OCI-LY3 (cell line): ENCODE data around the gene LUC7L3.

Source experiments
- H2AFZ ChIP-seq: fragments of 200-600, 300-600 bp; shearing (Covaris generic); 2 replicates; pipeline ENCODE4 v1.6.0; 2014; ENCODE audit warnings: antibody characterized with exemption, low read depth, low read length
- H3K27ac ChIP-seq: fragments of 200-600, 300-600 bp; sonication (generic); 2 replicates; pipeline ENCODE4 v1.5.1; 2014; ENCODE audit warnings: mild to moderate bottlenecking, low read length, moderate library complexity, mixed read lengths
- H3K27me3 ChIP-seq: fragments of 200-600, 300-600 bp; sonication (generic); 2 replicates; pipeline ENCODE4 v1.6.1; 2014; ENCODE audit warnings: low read depth, low read length, mixed read lengths
- H3K36me3 ChIP-seq: fragments of 200-600, 300-600 bp; sonication (generic); replicated peaks from 2 replicates; pipeline ENCODE3; 2014; ENCODE audit warnings: low read depth, low read length, mixed read lengths
- H3K4me1 ChIP-seq: fragments of 300-600, 200-600 bp; sonication (generic); 2 replicates; pipeline ENCODE4 v1.6.1; 2014; ENCODE audit warnings: low read length, mixed read lengths
- H3K4me2 ChIP-seq: fragments of 200-600, 300-600 bp; sonication (generic); 2 replicates; pipeline ENCODE4 v1.6.1; 2014; ENCODE audit warnings: low read length, mixed read lengths
- H3K4me3 ChIP-seq: fragments of 300-600, 200-600 bp; sonication (generic); 2 replicates; pipeline ENCODE4 v1.5.1; 2014; ENCODE audit warnings: antibody characterized with exemption, mild to moderate bottlenecking, low read length, moderate library complexity
- H3K79me2 ChIP-seq: fragments of 300-600, 200-600 bp; shearing (Covaris generic); 2 replicates; pipeline ENCODE4 v1.6.1; 2014; ENCODE audit warnings: mild to moderate bottlenecking, low read length, mixed read lengths
- H3K9ac ChIP-seq: fragments of 300-600, 200-600 bp; shearing (Covaris generic); 2 replicates; pipeline ENCODE4 v1.6.0; 2014; ENCODE audit warnings: mild to moderate bottlenecking, low read length, moderate library complexity
- H3K9me3 ChIP-seq: fragments of 200-600, 300-600 bp; shearing (Covaris generic); 2 replicates; pipeline ENCODE4 v1.6.1; 2014; ENCODE audit warnings: low read length, mixed read lengths; ENCODE audit not compliant: insufficient read depth
- H4K20me1 ChIP-seq: fragments of 200-600, 300-600 bp; sonication (generic); 2 replicates; pipeline ENCODE4 v1.6.1; 2016; ENCODE audit warnings: low read length, mixed read lengths; ENCODE audit not compliant: insufficient read depth
- EZH2phosphoT487 ChIP-seq: fragments of 200-600 bp; shearing (Covaris generic); IDR thresholded peaks from 2 replicates; pipeline ENCODE4 v1.6.1; 2018; ENCODE audit warnings: antibody characterized with exemption, mixed run types, low read depth
- TF ChIP-seq, protein P1 (sequence below): fragments of 200-600, 300-600 bp; sonication (generic); IDR thresholded peaks from 2 replicates; pipeline ENCODE4 v1.5.1; 2014; ENCODE audit warnings: antibody characterized with exemption, low read length, low read depth

The LUC7L3 gene

DNA sequence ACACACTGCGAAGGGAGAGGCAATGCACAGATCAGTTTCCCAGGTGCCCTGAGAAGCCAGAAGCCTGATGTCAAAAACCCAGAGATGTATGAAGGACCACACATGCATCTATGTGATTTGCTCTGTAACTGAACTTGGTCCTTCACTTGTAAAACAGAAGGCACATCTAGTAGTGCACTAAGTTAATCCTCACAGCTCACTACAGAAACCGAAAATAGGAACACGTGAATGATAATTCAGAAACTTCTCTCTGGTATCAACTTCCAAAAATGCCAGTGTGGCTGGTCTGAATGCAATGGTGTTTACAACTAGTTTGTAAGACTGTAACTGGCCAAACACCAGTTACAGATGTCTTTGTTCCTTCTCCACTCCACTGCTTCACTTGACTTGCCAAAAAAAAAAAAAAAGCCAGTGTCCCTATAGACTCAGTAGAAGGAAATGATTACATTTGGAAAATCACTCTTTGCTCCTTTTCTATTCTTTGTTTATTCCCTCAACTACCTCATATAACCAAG, 23.0 kb upstream of the LUC7L3 start:
- Histone ChIP-seq H3K36me3 (peaks cover 66% of the 10 kb centered on the region), H3K4me1 (peaks cover 45% of the 10 kb centered on the region), H3K9ac (peak overlapping the region; percentile 27; the same call in 1 of the 2 replicates), H3K4me2 (peak overlapping the region; percentile 79), H2AFZ (no peak overlapping the region), H3K27me3 (no peaks in the 10 kb centered on the region), H4K20me1 (no peaks in the 10 kb centered on the region), H3K9me3 (no peaks in the 10 kb centered on the region), H3K27ac (peak overlapping the region; percentile 84), H3K4me3 (peak overlapping the region; percentile 55), H3K79me2 (peaks cover 17% of the 10 kb centered on the region)
- TF ChIP-seq, protein P1, sequence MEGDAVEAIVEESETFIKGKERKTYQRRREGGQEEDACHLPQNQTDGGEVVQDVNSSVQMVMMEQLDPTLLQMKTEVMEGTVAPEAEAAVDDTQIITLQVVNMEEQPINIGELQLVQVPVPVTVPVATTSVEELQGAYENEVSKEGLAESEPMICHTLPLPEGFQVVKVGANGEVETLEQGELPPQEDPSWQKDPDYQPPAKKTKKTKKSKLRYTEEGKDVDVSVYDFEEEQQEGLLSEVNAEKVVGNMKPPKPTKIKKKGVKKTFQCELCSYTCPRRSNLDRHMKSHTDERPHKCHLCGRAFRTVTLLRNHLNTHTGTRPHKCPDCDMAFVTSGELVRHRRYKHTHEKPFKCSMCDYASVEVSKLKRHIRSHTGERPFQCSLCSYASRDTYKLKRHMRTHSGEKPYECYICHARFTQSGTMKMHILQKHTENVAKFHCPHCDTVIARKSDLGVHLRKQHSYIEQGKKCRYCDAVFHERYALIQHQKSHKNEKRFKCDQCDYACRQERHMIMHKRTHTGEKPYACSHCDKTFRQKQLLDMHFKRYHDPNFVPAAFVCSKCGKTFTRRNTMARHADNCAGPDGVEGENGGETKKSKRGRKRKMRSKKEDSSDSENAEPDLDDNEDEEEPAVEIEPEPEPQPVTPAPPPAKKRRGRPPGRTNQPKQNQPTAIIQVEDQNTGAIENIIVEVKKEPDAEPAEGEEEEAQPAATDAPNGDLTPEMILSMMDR, result no peak
- no peak for TF ChIP-seq EZH2phosphoT487

DNA sequence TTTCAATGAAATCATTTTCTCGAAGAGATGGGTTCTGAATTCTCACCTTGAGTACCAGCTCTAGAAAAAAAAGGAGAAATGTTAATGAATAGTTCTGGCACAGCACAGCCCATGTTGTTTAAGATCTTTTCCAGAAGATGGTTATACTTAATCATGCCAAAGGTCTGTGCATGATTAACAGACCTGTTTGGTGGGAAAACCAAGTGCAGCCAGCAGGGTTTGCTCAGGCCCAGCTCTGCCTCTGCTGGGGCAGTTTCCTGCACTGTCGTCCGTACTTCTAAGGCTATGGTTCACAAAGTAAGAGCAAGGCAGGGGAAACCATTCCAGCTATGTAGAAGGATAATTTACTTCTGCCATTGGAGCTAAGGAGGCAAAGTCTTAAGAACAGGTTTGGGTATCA, 22.3 kb upstream of the LUC7L3 start:
- Histone ChIP-seq H3K9me3 (no peaks in the 10 kb centered on the region), H3K79me2 (peaks cover 23% of the 10 kb centered on the region), H2AFZ (no peak overlapping the region), H3K4me1 (peaks cover 40% of the 10 kb centered on the region), H3K36me3 (peaks cover 71% of the 10 kb centered on the region), H3K4me2 (peak overlapping the region; percentile 79), H3K4me3 (0 out of 2 replicates have a peak overlapping the region, but pooled peaks have one; percentile 55), H3K27me3 (no peaks in the 10 kb centered on the region), H3K9ac (peak overlapping the region; percentile 27; the same call in 1 of the 2 replicates), H4K20me1 (no peaks in the 10 kb centered on the region), H3K27ac (peak overlapping the region; percentile 84)
- TF ChIP-seq, protein P1, result no peak
- TF ChIP-seq EZH2phosphoT487, result no peak

DNA sequence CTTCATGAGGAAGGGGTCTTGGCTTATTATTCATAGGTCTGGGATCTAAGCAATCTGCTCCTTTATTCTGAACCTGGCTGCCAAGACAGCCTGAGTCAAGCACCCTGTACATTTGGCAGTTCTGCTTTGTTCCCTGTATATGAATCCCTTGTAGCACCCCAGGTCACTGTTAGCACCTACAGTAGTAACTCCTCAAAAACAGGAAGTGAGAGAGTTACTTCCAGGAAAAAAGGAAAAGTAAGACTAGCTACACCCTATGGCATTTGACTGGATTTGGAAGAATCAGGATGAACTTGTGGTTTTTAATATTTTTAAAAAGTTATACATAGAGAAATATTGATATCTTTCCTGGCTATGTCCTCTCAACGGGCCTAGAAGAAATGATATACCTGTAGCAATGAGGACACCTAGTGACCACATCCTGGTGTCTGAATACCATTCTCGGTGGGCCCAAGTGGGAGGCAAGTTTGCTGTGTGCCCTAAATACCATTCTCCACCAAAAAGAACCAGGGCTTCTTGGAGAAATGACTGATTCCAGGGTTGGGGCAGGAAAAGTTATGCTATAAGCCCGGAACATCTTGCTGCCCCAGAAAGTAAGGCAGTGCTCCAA, 21.6 kb upstream of the LUC7L3 start:
- Histone ChIP-seq H3K36me3 (peaks cover 71% of the 10 kb centered on the region), H3K79me2 (peaks cover 30% of the 10 kb centered on the region), H3K27me3 (no peaks in the 10 kb centered on the region), H2AFZ (no peak overlapping the region), H4K20me1 (no peaks in the 10 kb centered on the region), H3K27ac (peak overlapping the region; percentile 84), H3K4me1 (peaks cover 33% of the 10 kb centered on the region), H3K9ac (no peak overlapping the region), H3K9me3 (no peaks in the 10 kb centered on the region), H3K4me2 (no peak overlapping the region; the same call in 1 of the 2 replicates), H3K4me3 (no peak overlapping the region)
- TF ChIP-seq, protein P1, result peak; percentile 23; the same call in 1 of the 2 replicates
- no peak for TF ChIP-seq EZH2phosphoT487

DNA sequence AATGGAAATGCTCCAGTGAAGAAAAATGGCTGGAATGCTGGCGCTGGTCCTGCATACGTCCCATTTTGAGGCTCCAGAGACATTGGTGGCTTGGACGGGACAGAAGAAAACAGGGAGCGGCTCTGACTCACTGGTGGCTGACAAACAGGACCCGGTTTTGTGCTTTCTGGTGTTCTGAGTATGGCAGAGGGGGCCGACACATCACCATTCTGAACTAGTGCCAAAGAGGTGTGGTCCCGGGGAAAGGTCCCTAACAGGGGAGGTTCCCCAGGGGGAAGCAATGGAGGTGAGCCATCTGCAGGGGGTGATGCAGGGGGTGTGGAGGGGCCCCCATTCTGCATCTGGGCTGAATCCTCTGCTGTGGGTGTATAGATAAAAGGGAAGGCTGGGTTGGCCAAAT, 20.0 kb upstream of the LUC7L3 start:
- Histone ChIP-seq H3K4me1 (peaks cover 31% of the 10 kb centered on the region), H2AFZ (no peak overlapping the region), H3K79me2 (peaks cover 46% of the 10 kb centered on the region), H3K27me3 (no peaks in the 10 kb centered on the region), H3K27ac (no peak overlapping the region), H4K20me1 (no peaks in the 10 kb centered on the region), H3K4me3 (no peak overlapping the region), H3K4me2 (no peak overlapping the region), H3K9me3 (no peaks in the 10 kb centered on the region), H3K36me3 (peaks cover 59% of the 10 kb centered on the region), H3K9ac (no peak overlapping the region)
- no peak for TF ChIP-seq EZH2phosphoT487
- TF ChIP-seq, protein P1, result no peak
